Embryonic facial prominence (tissue), 1 donor: ENCODE data around the gene ANKH.
"Not testable (repeated sequence)": the region's sequence is repeated elsewhere in the genome, so short reads cannot be mapped to it uniquely, and the experiment has no call there.

Source experiments
- DNase-seq: peaks from one replicate; pipeline ENCODE4 v3.0.0-alpha.2; 2016; ENCODE audit errors: extremely low spot score

Gene ANKH

GRCh38 chr5:14826714-14827113 lies 44.9 kb downstream of the ANKH start:
- DNase-seq: no peak

DNA sequence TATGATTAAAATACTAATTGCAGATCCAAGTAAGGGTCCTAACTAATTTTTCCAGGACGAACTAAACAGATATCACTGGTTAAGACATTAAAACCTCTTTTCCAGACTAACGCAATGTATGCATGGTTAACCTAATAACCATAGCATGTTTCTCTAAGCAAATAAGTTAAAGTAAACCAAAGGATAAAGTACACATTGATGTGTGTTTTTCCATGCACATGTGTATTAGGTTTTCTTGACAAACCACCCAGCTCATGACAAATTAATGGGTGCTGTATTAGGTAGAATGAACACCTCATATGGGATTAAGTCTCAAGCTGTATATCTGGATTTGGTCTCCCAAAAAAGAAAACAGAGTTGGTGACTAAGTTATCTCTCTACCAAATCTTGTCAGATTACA lies 45.6 kb downstream of the ANKH start:
- no peak for DNase-seq

DNA sequence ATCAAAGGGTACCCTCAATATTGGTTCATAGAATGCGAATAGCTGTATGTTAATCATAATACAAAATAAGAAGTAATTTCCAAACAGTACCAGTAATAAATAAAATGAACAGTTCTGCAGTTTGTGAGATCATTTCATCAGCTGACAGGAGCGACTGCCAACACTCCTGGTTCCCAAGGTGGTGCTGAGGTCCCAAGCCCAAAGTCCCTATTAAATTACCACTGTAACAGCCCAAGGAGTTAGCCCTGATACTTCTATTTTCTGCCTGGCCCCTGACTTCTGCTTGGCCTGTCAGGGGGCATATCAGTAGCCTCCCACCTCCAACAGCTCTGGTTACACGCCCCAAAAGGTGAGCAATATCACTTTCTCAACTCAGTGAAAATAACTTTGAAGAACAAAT lies 47.1 kb downstream of the ANKH start:
- no peak for DNase-seq

DNA sequence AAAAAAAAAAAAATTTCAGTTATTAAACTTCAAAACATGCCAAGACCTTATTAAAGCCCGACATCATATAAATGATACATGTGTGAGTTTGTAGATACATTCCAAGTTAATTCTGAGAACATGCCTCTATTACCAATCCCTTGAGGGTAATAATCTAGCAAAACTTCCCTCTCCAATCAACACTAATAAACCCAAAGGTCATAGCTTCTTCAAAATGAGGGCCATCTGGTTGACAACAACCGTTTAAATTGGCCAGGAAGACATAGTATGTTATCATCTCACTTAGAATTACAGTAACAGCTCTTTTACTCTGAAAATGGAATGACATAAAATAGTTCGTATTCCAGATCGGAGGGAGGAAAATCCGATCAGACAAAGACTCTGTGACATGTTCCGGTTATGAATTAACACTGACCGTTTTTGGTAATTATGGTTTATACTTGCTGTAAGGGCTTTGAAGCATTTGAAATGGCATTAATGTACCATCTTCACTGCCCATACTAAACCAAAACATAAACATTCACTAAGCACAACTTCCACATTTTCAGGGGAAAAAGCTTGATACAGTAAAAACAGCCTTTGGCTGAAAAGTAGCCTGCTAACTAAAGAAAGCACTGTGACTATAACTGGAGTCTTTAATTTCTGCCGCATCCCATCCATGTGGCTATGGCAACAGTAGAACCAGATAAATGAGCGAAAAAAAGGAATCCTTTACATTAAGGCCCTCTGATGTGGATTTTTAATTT lies 50.3 kb downstream of the ANKH start:
- no peak for DNase-seq

GRCh38 chr5:14818931-14819790 lies 52.4 kb downstream of the ANKH start:
- no peak for DNase-seq

DNA sequence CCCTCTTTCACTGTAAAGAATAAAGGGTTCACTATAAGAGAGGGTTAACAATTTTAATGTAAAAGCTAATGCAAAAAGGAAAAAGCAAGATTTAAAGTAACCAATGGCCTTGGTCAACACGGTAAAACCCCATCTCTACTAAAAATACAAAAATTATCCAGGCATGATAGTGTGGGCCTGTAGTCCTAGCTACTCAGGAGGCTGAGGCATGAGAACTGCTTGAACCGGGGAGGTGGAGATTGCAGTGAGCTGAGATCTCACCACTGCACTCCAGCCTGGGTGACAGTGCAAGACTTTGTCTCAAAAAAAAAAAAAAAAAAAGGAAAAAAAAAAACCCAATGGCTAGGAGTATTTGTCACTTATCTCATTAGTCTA lies 53.8 kb downstream of the ANKH start:
- DNase-seq: not testable (repeated sequence)

GRCh38 chr5:14816999-14817761 lies 54.4 kb downstream of the ANKH start:
- no peak for DNase-seq

DNA sequence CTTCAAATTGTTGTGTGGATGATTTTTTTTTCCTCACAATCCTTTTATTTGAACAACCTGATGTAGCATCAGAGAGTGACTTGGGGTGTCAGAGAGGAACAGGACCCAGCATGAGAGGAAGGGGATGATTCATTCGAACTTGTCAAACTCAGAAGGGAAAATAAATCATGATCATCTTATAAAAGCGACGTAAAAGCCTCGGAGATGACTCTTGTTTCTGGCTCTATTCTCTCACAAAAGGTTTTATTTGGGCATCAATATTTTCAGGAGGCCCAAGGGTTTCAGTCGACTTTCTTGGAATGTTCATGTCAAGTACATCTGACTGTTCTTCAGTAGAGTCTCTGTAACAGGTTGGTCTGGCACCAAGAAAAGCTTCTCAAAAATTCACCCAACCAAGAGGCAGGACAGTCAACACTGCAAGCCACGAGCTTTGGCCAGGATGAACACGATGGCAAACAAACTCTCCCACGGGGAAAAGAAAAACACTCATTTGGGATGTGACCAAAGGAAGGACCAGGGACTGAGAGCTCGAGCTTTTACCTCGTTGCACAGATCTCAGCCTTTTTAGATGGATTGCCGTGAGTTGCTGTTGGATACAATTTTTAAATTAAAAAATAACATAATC lies 55.1 kb downstream of the ANKH start:
- no peak for DNase-seq

GRCh38 chr5:14813747-14814146 lies 57.8 kb downstream of the ANKH start:
- DNase-seq: no peak

DNA sequence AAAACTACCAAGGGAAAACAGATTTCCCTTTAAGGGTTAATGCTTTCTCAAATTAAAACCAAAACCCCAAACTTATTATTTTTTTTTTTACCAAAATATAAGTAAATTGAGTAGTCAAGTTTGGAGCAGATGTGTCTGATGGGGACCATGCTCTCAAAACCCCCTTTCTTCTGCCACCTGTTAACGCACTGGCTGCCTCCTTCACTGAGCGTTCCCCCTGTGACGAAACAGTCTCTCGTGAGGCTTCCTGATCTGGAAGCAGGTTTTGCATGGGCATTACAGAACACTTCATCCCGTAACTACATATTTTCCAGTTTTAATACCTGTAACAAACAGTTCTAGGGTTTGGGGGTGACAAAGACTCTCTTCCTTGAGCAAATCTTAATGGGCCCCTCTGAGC lies 59.4 kb downstream of the ANKH start:
- DNase-seq: no peak

GRCh38 chr5:14810928-14811572 lies 60.5 kb downstream of the ANKH start:
- no peak for DNase-seq

DNA sequence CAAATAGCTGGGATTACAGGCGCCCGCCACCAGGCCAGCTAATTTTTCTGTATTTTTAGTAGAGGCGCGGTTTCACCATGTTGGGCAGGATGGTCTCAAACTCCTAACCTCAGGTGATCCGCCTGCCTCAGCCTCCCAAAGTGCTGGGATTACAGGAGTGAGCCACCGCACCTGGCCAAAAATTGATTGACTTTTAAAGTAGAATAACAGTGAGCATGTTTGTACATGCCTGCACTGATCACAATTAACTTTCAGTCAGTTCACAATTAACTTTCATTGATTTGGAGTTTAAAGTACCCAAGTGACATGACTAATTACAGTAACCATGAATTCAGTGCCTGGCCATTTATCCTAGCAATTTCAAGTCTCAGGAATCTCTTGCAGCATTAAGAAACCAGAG lies 61.3 kb downstream of the ANKH start:
- DNase-seq: no peak

DNA sequence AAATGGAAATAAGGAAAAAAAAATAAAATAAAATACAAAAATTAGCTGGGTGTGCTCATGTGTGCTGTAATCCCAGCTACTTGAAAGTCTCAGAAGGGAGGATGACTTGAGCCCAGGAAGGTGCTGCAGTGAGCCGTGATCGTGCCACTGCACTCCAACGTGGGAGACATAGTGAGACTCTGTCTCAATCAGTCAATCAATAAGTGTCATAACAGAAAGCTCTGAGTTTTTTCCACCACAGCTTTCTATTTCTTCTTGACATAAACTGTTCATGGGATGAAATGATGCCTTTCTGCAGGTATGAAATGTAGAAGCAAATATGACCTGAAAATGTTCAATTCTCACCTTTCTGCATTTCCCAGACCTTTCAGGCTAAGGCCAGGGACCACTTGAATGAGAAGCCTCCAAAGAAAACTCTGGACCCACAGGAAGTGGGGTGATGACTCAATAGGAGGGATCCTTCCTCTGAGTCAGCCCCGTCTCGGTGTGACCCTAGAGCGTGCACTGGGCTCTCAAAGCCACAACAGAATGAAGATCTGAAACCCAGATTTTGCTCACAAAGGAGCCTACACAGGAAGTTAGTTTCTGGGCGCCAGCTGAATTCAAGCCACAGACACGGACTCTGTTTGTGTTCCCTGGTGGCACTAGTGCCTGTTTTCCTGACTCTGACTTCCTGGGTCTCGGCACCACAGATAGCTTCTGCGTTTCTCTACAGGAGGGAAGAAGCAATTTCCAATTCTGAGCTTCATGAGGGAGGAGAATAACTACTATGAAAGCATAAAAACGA lies 62.0 kb downstream of the ANKH start:
- no peak for DNase-seq

DNA sequence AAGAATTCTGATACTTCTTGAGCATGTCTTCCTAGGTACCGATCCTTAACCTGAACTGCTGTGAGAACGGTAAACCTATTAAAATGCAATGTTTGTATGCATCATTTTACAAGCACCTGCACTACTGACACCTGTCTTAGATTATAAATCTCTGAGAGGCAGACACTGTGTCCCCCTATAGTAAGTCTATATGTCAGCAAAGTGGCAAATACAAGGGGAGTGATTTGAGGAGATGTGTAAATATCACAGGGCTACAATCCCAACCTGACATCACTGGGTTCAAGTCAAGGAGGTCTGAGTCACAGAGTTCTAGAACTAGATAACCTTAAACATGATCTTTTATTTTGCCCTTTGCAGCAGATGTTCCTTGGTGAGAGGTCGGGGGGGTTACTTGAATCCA lies 64.1 kb downstream of the ANKH start:
- no peak for DNase-seq

DNA sequence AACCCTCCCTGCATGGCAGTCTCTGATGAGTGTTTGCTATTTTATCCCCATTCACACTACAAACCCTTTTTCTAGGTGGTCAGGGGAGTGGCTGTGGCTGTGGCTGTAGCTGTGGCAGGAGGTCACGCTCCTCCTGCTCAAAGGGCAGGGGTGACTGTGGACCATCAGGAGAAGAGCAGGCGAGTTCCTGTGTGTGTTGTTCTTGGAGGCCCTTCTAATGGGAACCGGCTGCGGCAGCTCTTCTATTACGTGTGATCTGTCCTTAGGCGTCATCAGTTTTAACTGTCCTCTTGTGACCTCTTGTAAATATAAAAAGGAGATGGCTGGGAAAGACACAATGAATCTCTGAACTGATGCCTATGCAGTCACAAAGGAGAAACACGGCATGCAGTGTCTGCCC lies 65.1 kb downstream of the ANKH start:
- no peak for DNase-seq

DNA sequence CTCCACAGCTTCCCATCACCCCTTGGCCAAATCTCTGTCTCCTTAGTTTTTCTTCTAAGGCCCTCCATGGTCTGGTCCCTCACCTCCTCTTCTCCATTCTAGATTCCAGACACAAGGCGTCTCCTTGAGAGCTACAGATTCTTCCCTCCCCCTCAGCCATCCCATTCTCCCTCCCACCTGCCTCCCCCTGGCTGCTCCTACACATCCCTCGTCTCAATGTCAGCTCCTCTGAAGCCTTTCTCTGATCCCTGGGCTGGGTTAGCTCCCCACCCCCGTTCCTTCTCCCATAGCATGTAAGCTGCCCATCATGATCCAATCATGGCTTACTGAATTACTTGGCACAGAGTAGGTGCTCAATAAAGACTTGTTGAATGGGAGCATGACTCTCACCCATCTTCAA lies 69.0 kb downstream of the ANKH start:
- no peak for DNase-seq

GRCh38 chr5:14801792-14802191 lies 69.8 kb downstream of the ANKH start:
- DNase-seq: no peak

GRCh38 chr5:14797385-14797784 lies 74.2 kb downstream of the ANKH start:
- DNase-seq: not testable (repeated sequence)

DNA sequence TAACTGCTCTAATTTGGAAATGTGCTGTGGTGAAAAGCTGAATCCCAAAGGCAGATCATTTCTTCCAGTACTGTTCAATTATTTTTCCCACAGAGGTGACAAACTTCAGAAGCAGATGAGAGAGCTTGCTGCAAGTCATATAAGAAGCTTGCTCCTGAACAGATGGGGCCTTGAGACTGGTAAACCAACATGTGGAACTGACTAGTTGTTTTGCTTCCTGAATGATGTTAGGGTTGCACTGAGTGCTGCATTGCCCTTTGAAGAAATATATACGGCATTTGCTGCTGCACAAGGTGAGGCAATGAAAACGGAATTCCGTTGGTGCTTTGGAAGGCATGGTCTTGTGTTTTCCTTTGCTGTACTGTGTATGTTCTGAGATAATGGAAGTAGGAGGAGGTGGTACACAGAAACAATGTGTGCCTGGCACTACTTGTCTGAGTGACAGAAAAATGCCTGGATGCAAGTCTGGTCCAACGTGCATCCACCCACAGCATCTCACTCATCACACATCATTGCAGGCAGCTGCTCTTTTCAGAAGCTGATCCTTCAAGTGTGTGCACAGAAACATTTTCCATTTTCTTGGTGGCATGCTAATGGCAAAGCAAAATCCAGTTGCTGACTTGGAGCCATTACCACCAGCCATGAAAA lies 76.9 kb downstream of the ANKH start:
- DNase-seq: no peak

- no peak for DNase-seq
Measured at GRCh38 chr5:14793851-14794250, 77.7 kb downstream of the ANKH start.
